ENCODE data around the gene OR4D11. TPM values are rescaled to one million over a fixed set of nuclear protein-coding genes. Genes with fewer than 3 reads are reported as not detected.

OR4D11 gene
- total RNA-seq, 1 donor from 2014 or later: not detected

GRCh38 chr11:59553323-59553722 is 49.9 kb downstream of the OR4D11 start:
- no peaks in the 10 kb centered on the region for H3K9me3 ChIP-seq (replicated peaks)
- H3K4me1 ChIP-seq: peaks cover 45% of the 10 kb centered on the region
- no peak overlapping the region for H3K27ac ChIP-seq (replicated peaks)
- H3K4me3 ChIP-seq: no peak overlapping the region
- no peaks in the 10 kb centered on the region for H3K27me3 ChIP-seq (ENCODE audit: low read depth)
- no peak for TF ChIP-seq CTCF (IDR thresholded peaks at IDR 0.05; ENCODE audit: borderline replicate concordance)
- intact Hi-C loops (cut with micrococcal nuclease): no loop called here
- no peaks in the 10 kb centered on the region for H3K36me3 ChIP-seq
- DNase-seq: no peak

Other genes with a start within 250 kb of the OR4D11 start
- not detected for gene OR5AN1, start 144.7 kb upstream of the OR4D11 start, total RNA-seq
- not detected for gene OR5A2, start 77.2 kb upstream of the OR4D11 start, total RNA-seq
- gene OR5A1, start 67.1 kb upstream of the OR4D11 start, total RNA-seq: not detected
- not detected for gene OR4D6, start 46.6 kb upstream of the OR4D11 start, total RNA-seq
- not detected for gene OR4D10, start 30.3 kb upstream of the OR4D11 start, total RNA-seq
- not detected for gene OR4D9, start 8.0 kb downstream of the OR4D11 start, total RNA-seq
- 30.0 TPM for gene OSBP, start 112.2 kb downstream of the OR4D11 start, total RNA-seq
- 21.1 TPM for gene PATL1, start 165.5 kb downstream of the OR4D11 start, total RNA-seq
- gene OR10V1, start 210.3 kb downstream of the OR4D11 start, total RNA-seq: not detected